ENCODE results near the gene VPS37C.

DNA sequence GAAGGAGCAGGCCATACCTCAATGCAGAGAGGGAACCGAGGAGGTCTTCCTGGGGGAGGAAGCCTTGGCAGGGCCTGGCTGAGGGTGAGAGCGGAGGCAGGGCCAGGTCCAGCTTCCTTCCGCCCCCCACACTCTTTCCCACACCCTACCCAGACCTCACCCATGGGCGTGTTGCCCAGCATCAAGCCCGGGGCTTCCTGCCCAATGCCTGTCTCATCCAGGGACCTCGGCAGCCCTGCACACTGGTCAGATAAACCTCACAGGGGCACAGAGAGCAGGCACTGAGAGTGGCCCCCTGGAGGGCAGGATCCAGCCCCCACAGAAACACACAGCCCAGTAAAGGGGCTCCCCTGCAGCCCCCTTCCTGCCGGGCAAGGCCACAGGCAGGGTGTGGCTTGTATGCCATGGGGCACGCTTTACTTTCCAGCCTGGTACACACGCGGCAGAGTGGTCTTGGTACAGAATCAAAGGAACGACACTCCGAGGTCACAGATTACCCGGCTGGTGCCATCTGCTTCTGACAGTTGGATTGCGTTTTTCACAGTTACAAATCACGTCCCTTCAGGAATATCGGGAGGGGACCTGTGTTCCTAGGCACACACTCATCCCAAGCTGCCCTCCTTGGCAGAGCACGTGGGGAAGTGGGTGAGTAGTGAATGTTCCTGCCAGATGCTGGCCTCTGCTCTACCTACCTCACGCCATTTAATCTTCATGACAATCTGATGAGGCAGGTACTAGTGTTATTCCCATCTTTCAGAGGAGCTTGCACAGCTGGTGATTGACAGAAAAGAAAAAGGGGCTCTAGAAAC lies 79.0 kb downstream of the VPS37C start:
- TF ChIP-seq, protein P1, sequence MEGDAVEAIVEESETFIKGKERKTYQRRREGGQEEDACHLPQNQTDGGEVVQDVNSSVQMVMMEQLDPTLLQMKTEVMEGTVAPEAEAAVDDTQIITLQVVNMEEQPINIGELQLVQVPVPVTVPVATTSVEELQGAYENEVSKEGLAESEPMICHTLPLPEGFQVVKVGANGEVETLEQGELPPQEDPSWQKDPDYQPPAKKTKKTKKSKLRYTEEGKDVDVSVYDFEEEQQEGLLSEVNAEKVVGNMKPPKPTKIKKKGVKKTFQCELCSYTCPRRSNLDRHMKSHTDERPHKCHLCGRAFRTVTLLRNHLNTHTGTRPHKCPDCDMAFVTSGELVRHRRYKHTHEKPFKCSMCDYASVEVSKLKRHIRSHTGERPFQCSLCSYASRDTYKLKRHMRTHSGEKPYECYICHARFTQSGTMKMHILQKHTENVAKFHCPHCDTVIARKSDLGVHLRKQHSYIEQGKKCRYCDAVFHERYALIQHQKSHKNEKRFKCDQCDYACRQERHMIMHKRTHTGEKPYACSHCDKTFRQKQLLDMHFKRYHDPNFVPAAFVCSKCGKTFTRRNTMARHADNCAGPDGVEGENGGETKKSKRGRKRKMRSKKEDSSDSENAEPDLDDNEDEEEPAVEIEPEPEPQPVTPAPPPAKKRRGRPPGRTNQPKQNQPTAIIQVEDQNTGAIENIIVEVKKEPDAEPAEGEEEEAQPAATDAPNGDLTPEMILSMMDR (IDR thresholded peaks at IDR 0.05) = no peak
- TF ChIP-seq ZFX (IDR thresholded peaks at IDR 0.05; ENCODE audit: borderline replicate concordance) = no peak

Measured in 22Rv1 (cell line).